Karpas-422 (cell line): Measurements from ENCODE around the gene SETX. TPM values are rescaled to one million over a fixed set of nuclear protein-coding genes. Genes with fewer than 3 reads are reported as not detected.
"Not testable (repeated sequence)": the region's sequence is repeated elsewhere in the genome, so short reads cannot be mapped to it uniquely, and the experiment has no call there.

Experiments used
- DNase-seq: peaks from one replicate; pipeline ENCODE4 v3.0.0-alpha.2; 2015
- H2AFZ ChIP-seq: fragments of 200-600 bp; sonication (generic); 2 replicates; pipeline ENCODE4 v1.6.1; 2014; ENCODE audit warnings: antibody characterized with exemption, low read length, mixed read lengths
- H3K27ac ChIP-seq: fragments of 200-600 bp; sonication (generic); 2 replicates; pipeline ENCODE4 v1.5.1; 2014; ENCODE audit warnings: mild to moderate bottlenecking, low read length, moderate library complexity
- H3K27me3 ChIP-seq: fragments of 200-600 bp; sonication (generic); 2 replicates; pipeline ENCODE4 v1.6.1; 2014; ENCODE audit warnings: low read length, mixed read lengths
- H3K36me3 ChIP-seq: fragments of 200-600 bp; sonication (generic); 2 replicates; pipeline ENCODE4 v1.6.1; 2014; ENCODE audit warnings: low read length, mixed read lengths; ENCODE audit not compliant: insufficient read depth
- H3K4me1 ChIP-seq: fragments of 200-600 bp; sonication (generic); 2 replicates; pipeline ENCODE4 v1.6.1; 2014; ENCODE audit warnings: mild to moderate bottlenecking, low read length, mixed read lengths
- H3K4me2 ChIP-seq: fragments of 200-600 bp; sonication (generic); 2 replicates; pipeline ENCODE4 v1.6.1; 2014; ENCODE audit warnings: low read length, low read depth, mild to moderate bottlenecking; ENCODE audit not compliant: poor library complexity, severe bottlenecking
- H3K4me3 ChIP-seq: fragments of 200-600 bp; sonication (generic); 2 replicates; pipeline ENCODE4 v1.5.1; 2014; ENCODE audit warnings: mild to moderate bottlenecking, antibody characterized with exemption, low read length, mixed read lengths
- H3K79me2 ChIP-seq: fragments of 200-600 bp; sonication (generic); 2 replicates; pipeline ENCODE4 v1.6.1; 2014; ENCODE audit warnings: mild to moderate bottlenecking, low read length, mixed read lengths
- H3K9ac ChIP-seq: fragments of 200-600 bp; sonication (generic); 2 replicates; pipeline ENCODE4 v1.6.0; 2014; ENCODE audit warnings: low read length
- H3K9me2 ChIP-seq: fragments of 200-600 bp; sonication (generic), shearing (Covaris generic); replicated peaks from 2 replicates; pipeline ENCODE4 v1.6.0; 2014; ENCODE audit warnings: mild to moderate bottlenecking, low read length, moderate library complexity; ENCODE audit not compliant: insufficient read depth
- H3K9me3 ChIP-seq: fragments of 300-700, 200-600 bp; sonication (generic); 2 replicates; pipeline ENCODE4 v1.6.1; 2014; ENCODE audit warnings: low read length, mixed read lengths
- H4K20me1 ChIP-seq: fragments of 200-600 bp; sonication (generic); 2 replicates; pipeline ENCODE4 v1.6.1; 2014; ENCODE audit warnings: mild to moderate bottlenecking, antibody characterized with exemption, low read length, low read depth; ENCODE audit not compliant: insufficient read depth
- total RNA-seq: library from RNA; depleted of rRNA; stranded (reverse); fragments of >200 nt; shearing (Covaris generic); gene quantifications from 2 replicates; pipeline ENCODE4 v1.2.3, GENCODE V29; 2014; ENCODE audit warnings: low replicate concordance

The SETX gene
- total RNA-seq, 1 experiment from 2014 or later = 56.0 TPM

- peak; percentile 90 for DNase-seq
- Histone ChIP-seq H3K79me2 (0 out of 2 replicates have a peak, but pooled peaks cover 4% of the 10 kb centered on the region), H3K9me3 (peaks cover 5% of the 10 kb centered on the region; the same call in 1 of the 2 replicates), H3K9me2 (no peaks in the 10 kb centered on the region), H3K4me1 (peaks cover 56% of the 10 kb centered on the region), H2AFZ (no peak overlapping the region), H3K4me3 (peak overlapping the region; percentile 55), H3K4me2 (peak overlapping the region; percentile 83), H3K36me3 (peaks cover 33% of the 10 kb centered on the region), H3K27me3 (no peaks in the 10 kb centered on the region), H3K27ac (peak overlapping the region; percentile 98), H4K20me1 (no peaks in the 10 kb centered on the region), H3K9ac (peak overlapping the region; percentile 58)
These were observed 28.7 kb upstream of the SETX start for GRCh38 chr9:132383462-132383883.

- Histone ChIP-seq H3K4me1 (peaks cover 56% of the 10 kb centered on the region), H2AFZ (no peak overlapping the region), H3K36me3 (peaks cover 39% of the 10 kb centered on the region), H3K9me3 (peaks cover 5% of the 10 kb centered on the region; the same call in 1 of the 2 replicates), H3K4me2 (peak overlapping the region; percentile 78), H3K9me2 (no peaks in the 10 kb centered on the region), H3K9ac (peak overlapping the region; percentile 64), H4K20me1 (no peaks in the 10 kb centered on the region), H3K27me3 (no peaks in the 10 kb centered on the region), H3K79me2 (0 out of 2 replicates have a peak, but pooled peaks cover 4% of the 10 kb centered on the region), H3K27ac (peak overlapping the region; percentile 98), H3K4me3 (peak overlapping the region; percentile 49)
- DNase-seq = peak; percentile 91
These were observed 27.3 kb upstream of the SETX start for GRCh38 chr9:132381966-132382541.

GRCh38 chr9:132378416-132378815, 23.6 kb upstream of the SETX start:
- not testable (repeated sequence) for H3K9me3 ChIP-seq, H3K9me2 ChIP-seq, H3K9ac ChIP-seq, H3K27me3 ChIP-seq, H2AFZ ChIP-seq, H3K4me2 ChIP-seq, H3K4me3 ChIP-seq, H4K20me1 ChIP-seq, H3K27ac ChIP-seq, H3K79me2 ChIP-seq, DNase-seq
- H3K36me3 ChIP-seq = peaks cover 44% of the 10 kb centered on the region
- H3K4me1 ChIP-seq = peaks cover 38% of the 10 kb centered on the region

GRCh38 chr9:132377769-132378168, 23.0 kb upstream of the SETX start:
- H3K4me1 ChIP-seq = peaks cover 35% of the 10 kb centered on the region
- H3K27ac ChIP-seq, H3K79me2 ChIP-seq, DNase-seq, H3K9me2 ChIP-seq, H3K9ac ChIP-seq, H4K20me1 ChIP-seq, H3K4me2 ChIP-seq, H3K4me3 ChIP-seq, H3K9me3 ChIP-seq, H2AFZ ChIP-seq, H3K27me3 ChIP-seq: not testable (repeated sequence)
- peaks cover 44% of the 10 kb centered on the region for H3K36me3 ChIP-seq

DNA sequence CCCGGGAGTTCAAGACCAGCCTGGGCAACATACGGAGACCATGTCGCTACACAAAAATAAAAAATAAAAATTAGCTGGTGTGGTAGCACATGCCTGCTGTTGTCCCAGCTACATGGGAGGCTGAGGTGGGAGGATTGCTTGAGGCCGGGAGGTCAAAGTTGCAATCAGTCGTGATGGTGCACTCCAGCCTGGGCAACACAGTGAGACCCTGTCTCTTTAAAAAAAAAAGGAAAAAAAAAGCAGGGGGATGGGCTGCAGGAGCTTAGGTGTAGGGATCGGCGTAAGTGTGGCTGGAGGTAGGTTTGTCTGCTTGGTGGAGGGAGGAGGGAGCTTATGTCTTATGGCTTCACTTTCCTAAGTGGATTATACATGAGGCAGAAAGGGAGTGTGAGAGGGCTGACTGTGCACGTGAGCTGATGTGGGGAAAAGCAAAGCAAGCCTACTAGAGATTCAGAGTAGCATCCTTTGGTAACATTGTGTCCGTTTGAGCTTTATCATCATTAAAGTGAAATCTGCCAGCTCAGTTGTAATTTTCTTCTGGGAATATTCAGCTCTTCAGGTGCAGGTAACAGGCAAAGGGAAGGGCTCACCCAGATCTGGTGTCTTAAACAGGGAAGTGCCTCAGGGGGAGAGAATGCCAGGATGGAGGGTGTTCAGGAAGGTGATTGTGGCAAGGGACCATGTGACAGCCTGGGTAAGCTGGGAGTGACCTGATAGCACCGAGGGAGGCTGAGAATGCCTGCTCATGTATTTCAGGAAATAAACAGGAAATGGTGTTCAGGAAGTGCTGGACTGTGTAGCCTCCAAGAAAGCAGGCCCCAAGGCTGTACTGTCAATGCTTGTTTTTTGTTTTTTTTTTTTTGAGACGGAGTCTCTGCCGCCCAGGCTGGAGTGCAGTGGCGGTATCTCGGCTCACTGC, 17.6 kb upstream of the SETX start:
- Histone ChIP-seq H3K9me2 (no peaks in the 10 kb centered on the region), H3K27ac (no peak overlapping the region), H2AFZ (no peak overlapping the region; the same call in 1 of the 2 replicates), H4K20me1 (no peaks in the 10 kb centered on the region), H3K27me3 (no peaks in the 10 kb centered on the region), H3K4me2 (no peak overlapping the region), H3K9me3 (no peaks in the 10 kb centered on the region), H3K4me3 (no peak overlapping the region), H3K79me2 (no peaks in the 10 kb centered on the region), H3K36me3 (peaks cover 13% of the 10 kb centered on the region), H3K4me1 (peaks cover 14% of the 10 kb centered on the region), H3K9ac (no peak overlapping the region)
- no peak for DNase-seq

- Histone ChIP-seq H3K9me2 (no peaks in the 10 kb centered on the region), H3K4me3 (no peak overlapping the region), H4K20me1 (no peaks in the 10 kb centered on the region), H3K9me3 (no peaks in the 10 kb centered on the region), H3K36me3 (no peaks in the 10 kb centered on the region; the same call in 1 of the 2 replicates), H3K9ac (no peak overlapping the region), H2AFZ (no peak overlapping the region), H3K79me2 (no peaks in the 10 kb centered on the region), H3K27ac (no peak overlapping the region), H3K4me1 (peaks cover 21% of the 10 kb centered on the region), H3K4me2 (no peak overlapping the region), H3K27me3 (no peaks in the 10 kb centered on the region)
- no peak for DNase-seq
These were observed 15.8 kb upstream of the SETX start for GRCh38 chr9:132370592-132370991.

DNA sequence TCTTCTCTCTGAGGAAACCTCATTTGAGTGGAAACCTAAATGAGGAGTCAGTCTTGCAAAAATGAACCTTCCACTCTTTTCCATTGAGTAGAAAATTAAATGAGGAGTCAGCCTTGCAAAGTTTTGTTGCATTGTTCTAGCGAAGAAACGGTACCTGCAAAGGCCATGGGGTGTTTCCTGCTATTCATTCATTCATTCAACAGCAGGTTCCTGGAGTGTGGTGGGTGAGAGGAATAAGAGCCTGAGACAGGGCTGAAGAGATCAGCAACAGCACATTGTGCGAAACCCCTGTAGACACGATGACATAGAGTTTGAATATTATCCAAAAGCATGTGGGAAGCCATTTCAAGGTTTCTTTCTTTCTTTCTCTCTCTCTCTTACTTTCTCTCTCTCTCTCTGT, 14.6 kb upstream of the SETX start:
- Histone ChIP-seq H3K4me3 (no peak overlapping the region), H3K4me1 (peaks cover 24% of the 10 kb centered on the region), H3K9me2 (no peaks in the 10 kb centered on the region), H3K9me3 (no peaks in the 10 kb centered on the region), H3K4me2 (no peak overlapping the region), H2AFZ (no peak overlapping the region), H3K27me3 (no peaks in the 10 kb centered on the region), H4K20me1 (no peaks in the 10 kb centered on the region), H3K9ac (no peak overlapping the region), H3K79me2 (no peaks in the 10 kb centered on the region), H3K36me3 (no peaks in the 10 kb centered on the region), H3K27ac (no peak overlapping the region)
- DNase-seq = no peak

GRCh38 chr9:132367613-132368313, 13.0 kb upstream of the SETX start:
- Histone ChIP-seq H3K36me3 (no peaks in the 10 kb centered on the region), H2AFZ (no peak overlapping the region), H3K4me3 (no peak overlapping the region)

More at GRCh38 chr9:132367613-132368313, 13.0 kb upstream of the SETX start:
- Histone ChIP-seq H3K4me2 (no peak overlapping the region), H3K9ac (no peak overlapping the region), H3K27me3 (no peaks in the 10 kb centered on the region), H3K9me3 (no peaks in the 10 kb centered on the region), H3K79me2 (no peaks in the 10 kb centered on the region), H3K4me1 (peaks cover 29% of the 10 kb centered on the region), H4K20me1 (no peaks in the 10 kb centered on the region), H3K27ac (no peak overlapping the region), H3K9me2 (no peaks in the 10 kb centered on the region)
- DNase-seq = no peak
